Testis (tissue), 3 donors: Measurements from ENCODE around the gene INSIG2. TPM values are rescaled to one million over a fixed set of nuclear protein-coding genes. Genes with fewer than 3 reads are reported as not detected.
A peak's percentile ranks its signal among the peaks of the same experiment; 100 is the strongest.

Experiments used
- DNase-seq: peaks from one replicate; pipeline ENCODE4 v3.0.0-alpha.2; 2019
- H3K27ac ChIP-seq, 2 donors: fragments of 200-600 bp; sonication (generic); one replicate each; pipeline ENCODE4 v1.5.1; 2019
- H3K27me3 ChIP-seq: fragments of 200-600 bp; sonication (generic); one replicate; pipeline ENCODE4 v1.5.1; 2019
- H3K36me3 ChIP-seq: fragments of 200-600 bp; sonication (generic); one replicate; pipeline ENCODE4 v1.5.1; 2017; ENCODE audit warnings: low read depth; ENCODE audit errors: missing control alignments
- H3K4me1 ChIP-seq: fragments of 200-600 bp; sonication (generic); one replicate; pipeline ENCODE4 v1.5.1; 2019
- H3K4me3 ChIP-seq, 2 donors: fragments of 200-600 bp; sonication (generic); one replicate each; pipeline ENCODE4 v1.5.1; 2017 to 2019
- H3K9me3 ChIP-seq: fragments of 200-600 bp; sonication (generic); one replicate; pipeline ENCODE4 v1.5.1; 2017
- POLR2A ChIP-seq: fragments of 450-650 bp; IDR thresholded peaks from one replicate; pipeline ENCODE4 v1.6.1; 2017; ENCODE audit warnings: antibody characterized with exemption, mild to moderate bottlenecking, moderate library complexity
- WGBS, 2 donors: methylation state at CpG; one replicate each; pipeline ENCODE4 v1.1.5; 2018; 5-methylcytosine and 5-hydroxymethylcytosine counted together
- intact Hi-C: fragments of 100-400 bp; cut with DNase I; formaldehyde crosslinking; loops from one replicate; pipeline ENCODE4 v1.15.1; 2023; ENCODE audit warnings: low total_unique reads
- polyA plus RNA-seq: library from polyadenylated mRNA; stranded (reverse); fragments of 350-450 nt; fragmentation: Illumina TruSeq; extraction: RNeasy Lipid Tissue Mini Kit (QIAGEN cat#74804); gene quantifications from one replicate; pipeline ENCODE4 v1.2.3, GENCODE V29; 2014; ENCODE audit warnings: low read depth, low replicate concordance; ENCODE audit not compliant: insufficient read depth
- total RNA-seq, 2 donors: library from RNA; depleted of rRNA; stranded (reverse); fragments of >200 nt; gene quantifications; one replicate each; pipeline ENCODE4 v1.2.3, GENCODE V29; 2016
- TF ChIP-seq, protein P1 (sequence below), 3 experiments: fragments of 450-650 bp in 2 of 3; fragments of 200-600 bp in 1 of 3; sonication (generic) in 1 of 3; IDR thresholded peaks; one replicate each; pipeline ENCODE4 v1.5.1; 2016 to 2019; ENCODE audit warnings: antibody characterized with exemption in 3 of 3, mild to moderate bottlenecking in 2 of 3, moderate library complexity in 1 of 3

Gene INSIG2
- total and polyA plus RNA-seq, 3 donors from 2014 or later: 13.9 to 18.7 (median 16.6) TPM

DNA sequence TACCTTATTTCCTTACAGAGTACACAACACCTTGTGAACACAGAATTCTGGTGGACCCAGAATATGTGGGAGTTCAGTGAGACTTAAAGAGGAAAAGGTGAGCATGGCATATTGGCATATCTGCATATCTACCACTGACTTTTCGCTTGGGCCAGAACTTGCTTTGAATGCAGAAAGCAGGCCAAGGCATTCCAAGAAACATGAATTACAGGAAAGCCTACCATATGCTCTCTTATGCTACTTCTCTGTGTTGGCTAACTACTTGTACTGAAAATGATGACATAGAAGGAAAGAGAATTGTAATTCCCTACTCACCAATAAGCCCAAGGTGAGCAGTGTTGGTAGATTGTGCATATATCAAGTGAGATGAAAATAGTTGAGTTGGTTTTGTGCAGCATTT, 43.0 kb upstream of the INSIG2 start:
- no peak for DNase-seq
- intact Hi-C loops: loop anchor here (10.0 kb wide), 1 partner anchor 810 kb away; no protein-coding TSS in a partner anchor
- Histone ChIP-seq H3K27ac (no peak overlapping the region), H3K9me3 (no peaks in the 10 kb centered on the region), H3K36me3 (no peaks in the 10 kb centered on the region), H3K27me3 (no peaks in the 10 kb centered on the region), H3K4me3 (no peak overlapping the region), H3K4me1 (no peaks in the 10 kb centered on the region)
- 93 to 100% methylated on average over 1 of the region's 1 CpG for WGBS, 2 donors
- TF ChIP-seq, protein P1, sequence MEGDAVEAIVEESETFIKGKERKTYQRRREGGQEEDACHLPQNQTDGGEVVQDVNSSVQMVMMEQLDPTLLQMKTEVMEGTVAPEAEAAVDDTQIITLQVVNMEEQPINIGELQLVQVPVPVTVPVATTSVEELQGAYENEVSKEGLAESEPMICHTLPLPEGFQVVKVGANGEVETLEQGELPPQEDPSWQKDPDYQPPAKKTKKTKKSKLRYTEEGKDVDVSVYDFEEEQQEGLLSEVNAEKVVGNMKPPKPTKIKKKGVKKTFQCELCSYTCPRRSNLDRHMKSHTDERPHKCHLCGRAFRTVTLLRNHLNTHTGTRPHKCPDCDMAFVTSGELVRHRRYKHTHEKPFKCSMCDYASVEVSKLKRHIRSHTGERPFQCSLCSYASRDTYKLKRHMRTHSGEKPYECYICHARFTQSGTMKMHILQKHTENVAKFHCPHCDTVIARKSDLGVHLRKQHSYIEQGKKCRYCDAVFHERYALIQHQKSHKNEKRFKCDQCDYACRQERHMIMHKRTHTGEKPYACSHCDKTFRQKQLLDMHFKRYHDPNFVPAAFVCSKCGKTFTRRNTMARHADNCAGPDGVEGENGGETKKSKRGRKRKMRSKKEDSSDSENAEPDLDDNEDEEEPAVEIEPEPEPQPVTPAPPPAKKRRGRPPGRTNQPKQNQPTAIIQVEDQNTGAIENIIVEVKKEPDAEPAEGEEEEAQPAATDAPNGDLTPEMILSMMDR (IDR thresholded peaks at IDR 0.05): no peak
- no peak for TF ChIP-seq POLR2A

DNA sequence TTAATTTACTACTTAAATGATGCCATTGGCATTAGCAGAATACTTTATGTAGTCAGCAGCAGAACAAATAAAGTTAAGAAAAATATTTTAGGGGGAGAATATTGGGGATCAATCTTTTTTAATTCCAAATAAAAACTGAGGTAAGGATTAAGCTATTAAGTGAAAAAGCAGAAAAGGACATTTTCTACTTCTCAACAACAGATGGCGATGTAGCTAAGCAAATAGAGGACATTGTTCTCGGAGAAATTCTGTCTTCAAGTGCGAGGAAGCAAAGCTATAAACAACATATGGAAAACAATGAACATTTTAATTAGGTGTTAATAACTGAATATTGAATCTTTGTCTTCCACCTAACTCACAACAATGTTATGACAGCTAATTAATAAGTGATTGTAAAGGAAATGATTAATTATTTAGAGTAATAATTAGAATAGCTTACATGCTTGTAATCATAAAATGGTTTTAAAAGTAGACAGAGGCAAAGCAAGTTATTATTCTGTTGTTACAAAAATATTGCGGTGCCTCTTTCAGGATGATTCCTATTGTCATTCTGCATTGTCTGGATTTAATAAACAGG, 41.5 kb upstream of the INSIG2 start:
- intact Hi-C loops: loop anchor here (10.0 kb wide), 1 partner anchor 808 kb away; no protein-coding TSS in a partner anchor
- WGBS, 2 donors: 25 to 37% methylated on average over 4 of the region's 4 CpGs

DNA sequence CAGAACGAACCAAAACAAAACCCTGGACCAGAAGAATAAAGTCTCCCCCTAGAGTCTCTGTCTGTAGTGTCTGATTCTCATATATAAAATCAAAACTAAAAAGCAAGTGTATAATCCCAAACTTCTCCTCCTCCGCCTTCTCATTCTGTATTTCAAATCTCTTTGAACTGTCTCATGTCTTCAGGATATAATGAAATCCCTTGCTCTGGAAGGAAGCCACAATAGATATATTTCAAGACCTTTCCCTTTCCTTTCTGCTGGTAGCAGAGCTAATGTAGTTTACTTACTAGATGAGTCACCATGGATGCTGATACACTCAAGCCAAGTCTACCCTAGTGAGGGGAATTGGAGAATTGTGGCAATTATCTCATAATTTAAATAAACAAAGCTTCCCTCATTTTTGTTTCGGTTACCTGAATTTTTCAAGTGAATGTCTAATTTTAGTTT, 40.9 kb upstream of the INSIG2 start:
- H3K36me3 ChIP-seq: no peaks in the 10 kb centered on the region
- intact Hi-C loops: loop anchor here (10.0 kb wide), 1 partner anchor 807 kb away; no protein-coding TSS in a partner anchor
- 64 to 71% methylated on average over 3 of the region's 3 CpGs for WGBS, 2 donors
- no peaks in the 10 kb centered on the region for H3K4me1 ChIP-seq
- H3K4me3 ChIP-seq: no peak overlapping the region
- H3K27me3 ChIP-seq: no peaks in the 10 kb centered on the region
- no peak overlapping the region for H3K27ac ChIP-seq
- H3K9me3 ChIP-seq: no peaks in the 10 kb centered on the region
- no peak for DNase-seq
- no peak for TF ChIP-seq POLR2A
- TF ChIP-seq, protein P1 (IDR thresholded peaks at IDR 0.05): no peak

More for the DNA sequence above, 41.5 kb upstream of the INSIG2 start:
- TF ChIP-seq, protein P1 (IDR thresholded peaks at IDR 0.05): peak; percentile 31 to 36 (median 33)
- TF ChIP-seq POLR2A: no peak
- H3K4me1 ChIP-seq: no peaks in the 10 kb centered on the region
- H3K4me3 ChIP-seq: no peak overlapping the region
- no peak overlapping the region for H3K27ac ChIP-seq
- H3K27me3 ChIP-seq: no peaks in the 10 kb centered on the region
- no peaks in the 10 kb centered on the region for H3K36me3 ChIP-seq
- H3K9me3 ChIP-seq: no peaks in the 10 kb centered on the region
- DNase-seq: no peak

DNA sequence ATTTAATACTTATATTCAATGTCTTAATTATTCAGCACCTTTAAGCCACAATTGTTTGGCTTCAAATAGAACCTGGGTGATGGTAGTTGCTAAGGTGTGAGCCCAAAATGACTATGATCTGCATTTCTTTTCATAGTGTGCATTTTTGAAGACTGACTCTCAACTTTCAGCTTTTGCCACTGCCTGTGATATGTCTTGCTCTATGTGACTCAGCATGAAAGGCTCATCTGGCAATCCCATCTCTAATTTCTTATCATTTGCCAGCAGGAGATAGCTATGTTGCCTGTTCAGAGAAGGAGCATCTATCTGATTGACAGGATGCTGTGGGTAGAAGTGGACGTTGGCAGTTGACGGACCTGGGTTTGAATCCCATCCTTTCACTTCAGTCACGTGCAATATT, 39.9 kb upstream of the INSIG2 start:
- intact Hi-C loops: loop anchor here (10.0 kb wide), 1 partner anchor 806 kb away; no protein-coding TSS in a partner anchor

More for the DNA sequence above, 39.9 kb upstream of the INSIG2 start:
- H3K4me1 ChIP-seq: no peaks in the 10 kb centered on the region
- H3K27ac ChIP-seq: no peak overlapping the region
- H3K9me3 ChIP-seq: no peaks in the 10 kb centered on the region
- TF ChIP-seq POLR2A: no peak
- TF ChIP-seq, protein P1 (IDR thresholded peaks at IDR 0.05): no peak
- no peak overlapping the region for H3K4me3 ChIP-seq
- H3K27me3 ChIP-seq: no peaks in the 10 kb centered on the region
- no peaks in the 10 kb centered on the region for H3K36me3 ChIP-seq
- WGBS, 2 donors: 85 to 88% methylated on average over 3 of the region's 3 CpGs
- DNase-seq: no peak
